H9 (cell line): ENCODE measurements around the gene CMTM7. TPM values are rescaled to one million over a fixed set of nuclear protein-coding genes. Genes with fewer than 3 reads are reported as not detected.

Source experiments
- DNase-seq: peaks from one replicate; pipeline ENCODE4 v3.0.0-alpha.2; 2017
- H2AFZ ChIP-seq: one replicate; pipeline ENCODE4 v1.6.1; 2013; ENCODE audit warnings: mild to moderate bottlenecking, low read length, control low read depth, moderate library complexity
- H2AK5ac ChIP-seq: 2 replicates; pipeline ENCODE4 v1.6.1; 2013; ENCODE audit warnings: low read length, control low read depth, mixed read lengths; ENCODE audit not compliant: insufficient read length
- H2BK120ac ChIP-seq: one replicate; pipeline ENCODE4 v1.6.1; 2013; ENCODE audit warnings: low read depth, mild to moderate bottlenecking, low read length, control low read depth, inconsistent platforms; ENCODE audit not compliant: poor library complexity, severe bottlenecking
- H2BK12ac ChIP-seq: 2 replicates; pipeline ENCODE4 v1.6.1; 2013; ENCODE audit warnings: low read length, control low read depth, mixed read lengths, low read depth; ENCODE audit not compliant: insufficient read length
- H2BK15ac ChIP-seq: 2 replicates; pipeline ENCODE4 v1.6.1; 2013; ENCODE audit warnings: low read depth, low read length, control low read depth
- H2BK20ac ChIP-seq: one replicate; pipeline ENCODE4 v1.6.1; 2013; ENCODE audit warnings: low read depth, mild to moderate bottlenecking, low read length, control low read depth, inconsistent platforms; ENCODE audit not compliant: poor library complexity, severe bottlenecking
- H2BK5ac ChIP-seq: 2 replicates; pipeline ENCODE4 v1.6.1; 2013; ENCODE audit warnings: low read length, control low read depth, mixed read lengths; ENCODE audit not compliant: insufficient read length
- H3K14ac ChIP-seq: 2 replicates; pipeline ENCODE4 v1.6.1; 2013; ENCODE audit warnings: low read length, control low read depth; ENCODE audit not compliant: insufficient read depth
- H3K18ac ChIP-seq: 2 replicates; pipeline ENCODE4 v1.6.1; 2013; ENCODE audit warnings: low read depth, mild to moderate bottlenecking, mixed read lengths, low read length, control low read depth; ENCODE audit not compliant: insufficient read length
- H3K23ac ChIP-seq: 2 replicates; pipeline ENCODE4 v1.6.1; 2013; ENCODE audit warnings: low read length, control low read depth, mixed read lengths, low read depth; ENCODE audit not compliant: insufficient read length
- H3K23me2 ChIP-seq: 2 replicates; pipeline ENCODE4 v1.6.1; 2013; ENCODE audit warnings: low read depth, mild to moderate bottlenecking, mixed read lengths, low read length, control low read depth; ENCODE audit not compliant: insufficient read length, poor library complexity, severe bottlenecking
- H3K27ac ChIP-seq: 2 replicates; pipeline ENCODE4 v1.5.1; 2013; ENCODE audit warnings: low read length, control low read depth, mixed read lengths, low read depth; ENCODE audit not compliant: insufficient read length
- H3K27me3 ChIP-seq: 2 replicates; pipeline ENCODE4 v1.6.1; 2013; ENCODE audit warnings: low read length, control low read depth, inconsistent platforms; ENCODE audit not compliant: insufficient read depth
- H3K4ac ChIP-seq: 2 replicates; pipeline ENCODE4 v1.6.1; 2013; ENCODE audit warnings: low read depth, mild to moderate bottlenecking, control low read depth, inconsistent platforms, low read length, moderate library complexity
- H3K4me1 ChIP-seq: 2 replicates; pipeline ENCODE4 v1.6.1; 2013; ENCODE audit warnings: low read length, control low read depth, inconsistent platforms; ENCODE audit not compliant: insufficient read depth
- H3K4me2 ChIP-seq: 2 replicates; pipeline ENCODE4 v1.6.1; 2013; ENCODE audit warnings: low read length, control low read depth, mixed read lengths; ENCODE audit not compliant: insufficient read length, insufficient read depth
- H3K56ac ChIP-seq: 2 replicates; pipeline ENCODE4 v1.6.1; 2013; ENCODE audit warnings: low read depth, mild to moderate bottlenecking, mixed read lengths, low read length, control low read depth; ENCODE audit not compliant: insufficient read length
- H3K79me1 ChIP-seq: 2 replicates; pipeline ENCODE4 v1.6.1; 2013; ENCODE audit warnings: low read depth, mild to moderate bottlenecking, moderate library complexity, low read length, control low read depth, inconsistent platforms; ENCODE audit not compliant: insufficient read depth, poor library complexity, severe bottlenecking
- H3K79me2 ChIP-seq: 2 replicates; pipeline ENCODE4 v1.6.1; 2013; ENCODE audit warnings: low read length, control low read depth, inconsistent platforms; ENCODE audit not compliant: insufficient read depth
- H3K9ac ChIP-seq: 2 replicates; pipeline ENCODE4 v1.6.1; 2013; ENCODE audit warnings: low read length, control low read depth, mixed read lengths; ENCODE audit not compliant: insufficient read length; ENCODE audit errors: extremely low read depth
- H3K9me3 ChIP-seq: one replicate; pipeline ENCODE4 v1.6.1; 2013; ENCODE audit warnings: low read depth, low read length, inconsistent platforms; ENCODE audit not compliant: control insufficient read depth
- H3T11ph ChIP-seq: one replicate; pipeline ENCODE4 v1.6.1; 2013; ENCODE audit warnings: mild to moderate bottlenecking, low read length, control low read depth, inconsistent platforms
- H4K20me1 ChIP-seq: one replicate; pipeline ENCODE4 v1.6.1; 2013; ENCODE audit not compliant: control insufficient read depth, insufficient read length, insufficient read depth
- H4K5ac ChIP-seq: 2 replicates; pipeline ENCODE4 v1.6.1; 2013; ENCODE audit warnings: low read depth, mild to moderate bottlenecking, mixed read lengths, low read length, control low read depth; ENCODE audit not compliant: insufficient read length
- H4K8ac ChIP-seq: replicated peaks from 2 replicates; pipeline ENCODE4 v1.6.1; 2013; ENCODE audit warnings: low read length, control low read depth, mixed read lengths, low read depth; ENCODE audit not compliant: insufficient read length
- H4K91ac ChIP-seq: 2 replicates; pipeline ENCODE4 v1.6.1; 2013; ENCODE audit warnings: low read depth, mild to moderate bottlenecking, moderate library complexity, mixed read lengths, low read length, control low read depth; ENCODE audit not compliant: insufficient read length
- H3K27ac Mint-ChIP-seq, 3 experiments: 2 replicates in 2 of 3; 3 replicates in 1 of 3; pipeline ENCODE4 v1.8.0; 2020 to 2021; ENCODE audit warnings: mixed read lengths in 3 of 3, mild to moderate bottlenecking in 1 of 3, moderate library complexity in 1 of 3
- H3K27me3 Mint-ChIP-seq: 2 replicates; pipeline ENCODE4 v1.8.0; 2021; ENCODE audit warnings: low read depth, mild to moderate bottlenecking, moderate library complexity, mixed read lengths
- H3K36me3 Mint-ChIP-seq, 3 experiments: 2 replicates in 2 of 3; 3 replicates in 1 of 3; pipeline ENCODE4 v1.8.0; 2020 to 2021; ENCODE audit warnings: low read depth in 3 of 3, mixed read lengths in 3 of 3; ENCODE audit not compliant: insufficient read depth in 1 of 3
- H3K4me1 Mint-ChIP-seq, 2 experiments: 2 replicates each; pipeline ENCODE4 v1.8.0; 2020; ENCODE audit warnings: mixed read lengths in 2 of 2
- H3K4me3 Mint-ChIP-seq, 2 experiments: 2 replicates in 1 of 2; 3 replicates in 1 of 2; pipeline ENCODE4 v1.8.0; 2020 to 2021; ENCODE audit warnings: mild to moderate bottlenecking in 2 of 2, mixed read lengths in 2 of 2, moderate library complexity in 1 of 2
- H3K9me3 Mint-ChIP-seq, 2 experiments: 2 replicates in 1 of 2; 3 replicates in 1 of 2; pipeline ENCODE4 v1.8.0; 2020; ENCODE audit warnings: mild to moderate bottlenecking in 2 of 2, mixed read lengths in 2 of 2, moderate library complexity in 1 of 2
- WGBS: extraction: QIAGEN DNeasy Blood & Tissue Kit; methylation state at CpG from one replicate; pipeline ENCODE4 v1.1.7; 2013; ENCODE audit warnings: missing lambda C conversion rate, low lambda C conversion rate, mixed read lengths; ENCODE audit not compliant: insufficient read length; ENCODE audit errors: extremely low coverage; 5-methylcytosine and 5-hydroxymethylcytosine counted together
- total RNA-seq: library from RNA; stranded (reverse); gene quantifications from 2 replicates; pipeline ENCODE4 v1.2.1, GENCODE V29; 2021
- TF ChIP-seq, protein P1 (sequence below): fragments of 200-600 bp; sonication (generic); conservative IDR thresholded peaks from 3 replicates; pipeline ENCODE4 v1.8.0; 2021; ENCODE audit warnings: antibody characterized with exemption, mild to moderate bottlenecking

Gene CMTM7
- total RNA-seq, 1 experiment from 2014 or later: 23.9 TPM

DNA sequence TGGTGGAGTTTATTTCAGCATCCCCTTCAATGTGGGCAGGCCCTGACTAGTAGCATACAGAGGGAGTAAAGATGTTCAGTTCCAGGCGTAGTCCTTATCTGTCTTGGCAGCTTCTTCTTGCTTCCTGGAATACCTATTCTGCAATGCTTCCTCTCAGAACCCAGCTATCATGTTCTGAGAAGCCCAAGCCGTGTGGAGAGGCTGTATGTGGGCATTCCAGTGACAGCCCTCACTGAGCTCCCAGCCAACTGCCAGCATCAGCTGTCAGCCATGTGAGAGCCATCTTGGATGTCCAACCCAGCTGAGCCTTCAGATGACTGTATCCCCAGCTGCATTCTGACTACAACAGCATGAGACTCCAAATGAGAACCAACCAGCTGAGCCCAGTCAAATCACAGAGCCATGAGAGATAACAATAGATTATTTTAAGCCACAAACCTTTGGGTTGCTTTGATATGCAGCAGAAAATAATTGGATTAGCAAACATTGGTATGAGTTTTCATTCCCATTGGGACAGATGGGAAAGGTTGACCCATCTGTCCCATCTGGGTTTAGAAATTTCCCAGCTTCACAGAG lies 8.4 kb upstream of the CMTM7 start:
- H3K23me2 ChIP-seq: no peaks in the 10 kb centered on the region

More for the DNA sequence above, 8.4 kb upstream of the CMTM7 start:
- H2BK12ac ChIP-seq: no peak overlapping the region
- H3K27ac ChIP-seq: no peak overlapping the region
- no peak overlapping the region for H2AK5ac ChIP-seq
- no peaks in the 10 kb centered on the region for H3K4me1 ChIP-seq
- no peaks in the 10 kb centered on the region for H3K36me3 Mint-ChIP-seq
- H3K4me1 Mint-ChIP-seq: peaks cover 15 to 19% of the 10 kb centered on the region in 2 experiments
- no peaks in the 10 kb centered on the region for H4K20me1 ChIP-seq
- H3K18ac ChIP-seq: no peak overlapping the region
- no peak overlapping the region for H3K4me3 Mint-ChIP-seq
- H4K5ac ChIP-seq: no peak overlapping the region
- H3K27me3 Mint-ChIP-seq: peaks cover 3% of the 10 kb centered on the region; the same call in 1 of the 2 replicates
- no peak overlapping the region for H3K27ac Mint-ChIP-seq
- H3K9ac ChIP-seq: no peak overlapping the region
- H2AFZ ChIP-seq: no peak overlapping the region
- no peak overlapping the region for H2BK5ac ChIP-seq
- H4K91ac ChIP-seq: no peak overlapping the region
- H2BK20ac ChIP-seq: no peak overlapping the region
- DNase-seq: no peak
- TF ChIP-seq, protein P1, sequence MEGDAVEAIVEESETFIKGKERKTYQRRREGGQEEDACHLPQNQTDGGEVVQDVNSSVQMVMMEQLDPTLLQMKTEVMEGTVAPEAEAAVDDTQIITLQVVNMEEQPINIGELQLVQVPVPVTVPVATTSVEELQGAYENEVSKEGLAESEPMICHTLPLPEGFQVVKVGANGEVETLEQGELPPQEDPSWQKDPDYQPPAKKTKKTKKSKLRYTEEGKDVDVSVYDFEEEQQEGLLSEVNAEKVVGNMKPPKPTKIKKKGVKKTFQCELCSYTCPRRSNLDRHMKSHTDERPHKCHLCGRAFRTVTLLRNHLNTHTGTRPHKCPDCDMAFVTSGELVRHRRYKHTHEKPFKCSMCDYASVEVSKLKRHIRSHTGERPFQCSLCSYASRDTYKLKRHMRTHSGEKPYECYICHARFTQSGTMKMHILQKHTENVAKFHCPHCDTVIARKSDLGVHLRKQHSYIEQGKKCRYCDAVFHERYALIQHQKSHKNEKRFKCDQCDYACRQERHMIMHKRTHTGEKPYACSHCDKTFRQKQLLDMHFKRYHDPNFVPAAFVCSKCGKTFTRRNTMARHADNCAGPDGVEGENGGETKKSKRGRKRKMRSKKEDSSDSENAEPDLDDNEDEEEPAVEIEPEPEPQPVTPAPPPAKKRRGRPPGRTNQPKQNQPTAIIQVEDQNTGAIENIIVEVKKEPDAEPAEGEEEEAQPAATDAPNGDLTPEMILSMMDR: no peak
- H4K8ac ChIP-seq: no peak overlapping the region
- no peak overlapping the region for H3K4me2 ChIP-seq
- no peak overlapping the region for H2BK15ac ChIP-seq
- H3K9me3 Mint-ChIP-seq: no peaks in the 10 kb centered on the region
- H3K4ac ChIP-seq: no peak overlapping the region
- H3K56ac ChIP-seq: no peak overlapping the region
- no CpG with 5 or more reads among the region's 2 CpGs for WGBS
- no peaks in the 10 kb centered on the region for H3K9me3 ChIP-seq
- no peak overlapping the region for H2BK120ac ChIP-seq
- no peaks in the 10 kb centered on the region for H3K79me1 ChIP-seq
- H3K14ac ChIP-seq: no peak overlapping the region
- H3K27me3 ChIP-seq: no peaks in the 10 kb centered on the region
- H3K23ac ChIP-seq: no peak overlapping the region
- no peaks in the 10 kb centered on the region for H3K79me2 ChIP-seq
- H3T11ph ChIP-seq: no peak overlapping the region
